Keratinocyte (primary cell): ENCODE results near the gene ACTN4. TPM values are rescaled to one million over a fixed set of nuclear protein-coding genes. Genes with fewer than 3 reads are reported as not detected.

ENCODE experiments used
- DNase-seq: peaks from one replicate; pipeline ENCODE4 v3.0.0-alpha.2; 2011; ENCODE audit warnings: low read depth, missing footprints, low spot score
- FAIRE-seq: peaks from 2 replicates; lab custom pipeline; 2011; peaks lifted over from hg19 to GRCh38; lab: Jason Lieb, UNC
- H2AFZ ChIP-seq: 2 replicates; pipeline ENCODE4 v1.6.0; 2012; ENCODE audit warnings: low read length, control low read depth, inconsistent platforms; ENCODE audit not compliant: control insufficient read depth
- H3K27ac ChIP-seq: 2 replicates; pipeline ENCODE4 v1.5.1; 2011; ENCODE audit warnings: low read length; ENCODE audit not compliant: control insufficient read depth, insufficient read depth
- H3K27me3 ChIP-seq: 3 replicates; pipeline ENCODE4 v1.6.0; 2011; ENCODE audit warnings: low read length; ENCODE audit not compliant: control insufficient read depth, insufficient read depth; ENCODE audit errors: extremely low read depth
- H3K36me3 ChIP-seq, 2 experiments: 2 replicates in 1 of 2; 3 replicates in 1 of 2; pipeline ENCODE4 v1.5.1; 2011; ENCODE audit warnings: low read length in 2 of 2, mild to moderate bottlenecking in 1 of 2; ENCODE audit not compliant: control insufficient read depth in 2 of 2, insufficient read depth in 2 of 2; ENCODE audit errors: extremely low read depth in 1 of 2
- H3K4me1 ChIP-seq: 3 replicates; pipeline ENCODE4 v1.5.1; 2011; ENCODE audit warnings: low read length; ENCODE audit not compliant: control insufficient read depth, insufficient read depth; ENCODE audit errors: extremely low read depth
- H3K4me2 ChIP-seq: 3 replicates; pipeline ENCODE4 v1.6.0; 2011; ENCODE audit warnings: low read depth, low read length; ENCODE audit not compliant: control insufficient read depth, insufficient read depth; ENCODE audit errors: extremely low read depth
- H3K4me3 ChIP-seq, 3 experiments: fragments of 200-600 bp in 1 of 3; sonication (generic) in 1 of 3; 2 replicates in 2 of 3; 3 replicates in 1 of 3; pipeline ENCODE4 v1.5.1; 2011 to 2016; ENCODE audit warnings: low read length in 3 of 3, mild to moderate bottlenecking in 3 of 3, control low read depth in 2 of 3, inconsistent platforms in 1 of 3, low read depth in 1 of 3, mixed read lengths in 1 of 3, mixed run types in 1 of 3, moderate library complexity in 1 of 3; ENCODE audit not compliant: control insufficient read depth in 2 of 3, insufficient read depth in 2 of 3; ENCODE audit errors: extremely low read depth in 1 of 3
- H3K79me2 ChIP-seq: 2 replicates; pipeline ENCODE4 v1.6.0; 2012; ENCODE audit warnings: low read length; ENCODE audit not compliant: control insufficient read depth, insufficient read depth
- H3K9ac ChIP-seq: 3 replicates; pipeline ENCODE4 v1.6.0; 2011; ENCODE audit warnings: low read length; ENCODE audit not compliant: control insufficient read depth, insufficient read depth; ENCODE audit errors: extremely low read depth
- H3K9me1 ChIP-seq: 3 replicates; pipeline ENCODE4 v1.6.0; 2011; ENCODE audit warnings: low read length; ENCODE audit not compliant: control insufficient read depth, insufficient read depth; ENCODE audit errors: extremely low read depth
- H3K9me3 ChIP-seq: 2 replicates; pipeline ENCODE4 v1.5.1; 2012; ENCODE audit warnings: low read depth, low read length; ENCODE audit not compliant: control insufficient read depth
- H4K20me1 ChIP-seq: 3 replicates; pipeline ENCODE4 v1.6.0; 2011; ENCODE audit warnings: low read length; ENCODE audit not compliant: control insufficient read depth, insufficient read depth; ENCODE audit errors: extremely low read depth
- CTCF ChIP-seq, 3 experiments: IDR thresholded peaks in 1 of 3; conservative IDR thresholded peaks in 1 of 3; optimal IDR thresholded peaks in 1 of 3; 2 replicates in 2 of 3; 3 replicates in 1 of 3; pipeline versions ENCODE3 to v1.5.1; 2011; ENCODE audit warnings: low read length in 3 of 3, mild to moderate bottlenecking in 3 of 3, moderate library complexity in 2 of 3, control low read depth in 1 of 3, inconsistent platforms in 1 of 3; ENCODE audit not compliant: insufficient read depth in 2 of 3; ENCODE audit errors: extremely low read depth in 1 of 3
- EZH2 ChIP-seq: IDR thresholded peaks from one replicate; pipeline ENCODE4 v1.6.1; 2012; ENCODE audit warnings: inconsistent platforms, mild to moderate bottlenecking, low read length, moderate library complexity
- dilution Hi-C: fragments of 300-500 bp; cut with MboI; formaldehyde crosslinking; loops from one replicate; pipeline ENCODE4 v1.7.0; 2020; ENCODE audit warnings: low sequenced_read_pairs; ENCODE audit not compliant: extremely low pct_ligation_motif_present
- polyA plus RNA-seq, 5 experiments: library from polyadenylated mRNA; depleted of rRNA in 3 of 5; stranded (reverse) in 3 of 5; stranded (forward) in 1 of 5; unstranded in 1 of 5; fragments of >200 nt; gene quantifications; 1 replicate in 1 of 5; 2 replicates in 3 of 5; 3 replicates in 1 of 5; pipeline versions ENCODE4 v1.2.1 to v1.2.3, GENCODE V29; 2011 to 2012; ENCODE audit warnings: missing spikeins in 2 of 5, low read depth in 1 of 5, low replicate concordance in 1 of 5

ACTN4 gene
- polyA plus RNA-seq, 1 donor (not counting 4 experiments of a cell fraction or from before 2014, with no cell fraction given) = 463 TPM

GRCh38 chr19:38741670-38742069 lies 94.2 kb downstream of the ACTN4 start:
- dilution Hi-C loops = no loop called here
- DNase-seq = no peak
- no peak overlapping the region for H3K4me2 ChIP-seq
- H3K9ac ChIP-seq = no peak overlapping the region
- H3K9me3 ChIP-seq = no peaks in the 10 kb centered on the region
- H4K20me1 ChIP-seq = no peaks in the 10 kb centered on the region
- no peak overlapping the region for H3K27ac ChIP-seq
- H3K9me1 ChIP-seq = no peaks in the 10 kb centered on the region
- no peak overlapping the region for H2AFZ ChIP-seq
- H3K4me3 ChIP-seq = no peak overlapping the region
- H3K36me3 ChIP-seq = no peaks in the 10 kb centered on the region
- no peak for TF ChIP-seq CTCF (optimal IDR thresholded peaks at IDR 0.05 in 1 of 3, IDR thresholded peaks at IDR 0.05 in 1 of 3, conservative IDR thresholded peaks at IDR 0.05 in 1 of 3; ENCODE audit: extremely low read depth in 1 of 3, insufficient read depth in 2 of 3, low read length in 3 of 3)
- TF ChIP-seq EZH2 = no peak
- no peak for FAIRE-seq
- H3K27me3 ChIP-seq = no peaks in the 10 kb centered on the region
- H3K79me2 ChIP-seq = no peaks in the 10 kb centered on the region
- H3K4me1 ChIP-seq = peaks cover 10% of the 10 kb centered on the region

GRCh38 chr19:38742296-38742695 lies 94.8 kb downstream of the ACTN4 start:
- Histone ChIP-seq H3K27me3 (no peaks in the 10 kb centered on the region), H2AFZ (no peak overlapping the region), H3K27ac (no peak overlapping the region), H4K20me1 (no peaks in the 10 kb centered on the region), H3K36me3 (no peaks in the 10 kb centered on the region), H3K79me2 (no peaks in the 10 kb centered on the region), H3K4me1 (peaks cover 9% of the 10 kb centered on the region), H3K4me2 (no peak overlapping the region), H3K4me3 (no peak overlapping the region), H3K9me3 (no peaks in the 10 kb centered on the region), H3K9me1 (no peaks in the 10 kb centered on the region), H3K9ac (no peak overlapping the region)
- TF ChIP-seq EZH2 (no peak), CTCF (optimal IDR thresholded peaks at IDR 0.05 in 1 of 3, IDR thresholded peaks at IDR 0.05 in 1 of 3, conservative IDR thresholded peaks at IDR 0.05 in 1 of 3; ENCODE audit: extremely low read depth in 1 of 3, insufficient read depth in 2 of 3, low read length in 3 of 3) (no peak)
- FAIRE-seq = no peak
- DNase-seq = no peak
- dilution Hi-C loops = no loop called here
